Karpas-422 (cell line): ENCODE results near the gene DEPP1. TPM values are rescaled to one million over a fixed set of nuclear protein-coding genes. Genes with fewer than 3 reads are reported as not detected.

Experiments used
- DNase-seq: peaks from one replicate; pipeline ENCODE4 v3.0.0-alpha.2; 2015
- H2AFZ ChIP-seq: fragments of 200-600 bp; sonication (generic); 2 replicates; pipeline ENCODE4 v1.6.1; 2014; ENCODE audit warnings: antibody characterized with exemption, low read length, mixed read lengths
- H3K27ac ChIP-seq: fragments of 200-600 bp; sonication (generic); 2 replicates; pipeline ENCODE4 v1.5.1; 2014; ENCODE audit warnings: mild to moderate bottlenecking, low read length, moderate library complexity
- H3K27me3 ChIP-seq: fragments of 200-600 bp; sonication (generic); 2 replicates; pipeline ENCODE4 v1.6.1; 2014; ENCODE audit warnings: low read length, mixed read lengths
- H3K36me3 ChIP-seq: fragments of 200-600 bp; sonication (generic); 2 replicates; pipeline ENCODE4 v1.6.1; 2014; ENCODE audit warnings: low read length, mixed read lengths; ENCODE audit not compliant: insufficient read depth
- H3K4me1 ChIP-seq: fragments of 200-600 bp; sonication (generic); 2 replicates; pipeline ENCODE4 v1.6.1; 2014; ENCODE audit warnings: mild to moderate bottlenecking, low read length, mixed read lengths
- H3K4me2 ChIP-seq: fragments of 200-600 bp; sonication (generic); 2 replicates; pipeline ENCODE4 v1.6.1; 2014; ENCODE audit warnings: low read length, low read depth, mild to moderate bottlenecking; ENCODE audit not compliant: poor library complexity, severe bottlenecking
- H3K4me3 ChIP-seq: fragments of 200-600 bp; sonication (generic); 2 replicates; pipeline ENCODE4 v1.5.1; 2014; ENCODE audit warnings: mild to moderate bottlenecking, antibody characterized with exemption, low read length, mixed read lengths
- H3K79me2 ChIP-seq: fragments of 200-600 bp; sonication (generic); 2 replicates; pipeline ENCODE4 v1.6.1; 2014; ENCODE audit warnings: mild to moderate bottlenecking, low read length, mixed read lengths
- H3K9ac ChIP-seq: fragments of 200-600 bp; sonication (generic); 2 replicates; pipeline ENCODE4 v1.6.0; 2014; ENCODE audit warnings: low read length
- H3K9me2 ChIP-seq: fragments of 200-600 bp; sonication (generic), shearing (Covaris generic); replicated peaks from 2 replicates; pipeline ENCODE4 v1.6.0; 2014; ENCODE audit warnings: mild to moderate bottlenecking, low read length, moderate library complexity; ENCODE audit not compliant: insufficient read depth
- H3K9me3 ChIP-seq: fragments of 300-700, 200-600 bp; sonication (generic); 2 replicates; pipeline ENCODE4 v1.6.1; 2014; ENCODE audit warnings: low read length, mixed read lengths
- H4K20me1 ChIP-seq: fragments of 200-600 bp; sonication (generic); 2 replicates; pipeline ENCODE4 v1.6.1; 2014; ENCODE audit warnings: mild to moderate bottlenecking, antibody characterized with exemption, low read length, low read depth; ENCODE audit not compliant: insufficient read depth
- total RNA-seq: library from RNA; depleted of rRNA; stranded (reverse); fragments of >200 nt; shearing (Covaris generic); gene quantifications from 2 replicates; pipeline ENCODE4 v1.2.3, GENCODE V29; 2014; ENCODE audit warnings: low replicate concordance

The DEPP1 gene
- total RNA-seq, 1 experiment from 2014 or later, result not detected

DNA sequence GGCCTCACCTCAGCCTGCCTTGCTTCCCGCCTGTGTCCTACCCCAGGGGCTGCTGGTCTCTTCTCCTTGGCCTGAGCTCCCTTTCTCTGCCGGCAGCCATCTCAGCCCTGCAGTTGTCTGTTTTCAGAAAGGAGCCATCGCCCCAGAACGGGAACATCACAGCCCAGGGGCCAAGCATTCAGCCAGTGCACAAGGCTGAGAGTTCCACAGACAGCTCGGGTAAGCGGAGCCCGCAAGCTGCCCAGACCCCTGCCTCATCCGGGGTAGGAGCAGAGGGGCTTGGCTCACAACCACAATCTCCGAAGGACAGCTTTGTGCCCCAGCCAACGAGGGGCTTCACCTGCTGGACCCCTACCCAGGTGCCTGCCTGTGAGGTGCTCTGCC is 5.3 kb upstream of the DEPP1 start:
- Histone ChIP-seq H3K4me2 (no peak overlapping the region), H3K27me3 (no peaks in the 10 kb centered on the region), H3K27ac (no peak overlapping the region), H3K36me3 (no peaks in the 10 kb centered on the region), H3K9me2 (no peaks in the 10 kb centered on the region), H3K9ac (no peak overlapping the region), H2AFZ (no peak overlapping the region), H4K20me1 (no peaks in the 10 kb centered on the region), H3K4me3 (no peak overlapping the region), H3K79me2 (no peaks in the 10 kb centered on the region), H3K9me3 (no peaks in the 10 kb centered on the region), H3K4me1 (no peaks in the 10 kb centered on the region)
- no peak for DNase-seq

DNA sequence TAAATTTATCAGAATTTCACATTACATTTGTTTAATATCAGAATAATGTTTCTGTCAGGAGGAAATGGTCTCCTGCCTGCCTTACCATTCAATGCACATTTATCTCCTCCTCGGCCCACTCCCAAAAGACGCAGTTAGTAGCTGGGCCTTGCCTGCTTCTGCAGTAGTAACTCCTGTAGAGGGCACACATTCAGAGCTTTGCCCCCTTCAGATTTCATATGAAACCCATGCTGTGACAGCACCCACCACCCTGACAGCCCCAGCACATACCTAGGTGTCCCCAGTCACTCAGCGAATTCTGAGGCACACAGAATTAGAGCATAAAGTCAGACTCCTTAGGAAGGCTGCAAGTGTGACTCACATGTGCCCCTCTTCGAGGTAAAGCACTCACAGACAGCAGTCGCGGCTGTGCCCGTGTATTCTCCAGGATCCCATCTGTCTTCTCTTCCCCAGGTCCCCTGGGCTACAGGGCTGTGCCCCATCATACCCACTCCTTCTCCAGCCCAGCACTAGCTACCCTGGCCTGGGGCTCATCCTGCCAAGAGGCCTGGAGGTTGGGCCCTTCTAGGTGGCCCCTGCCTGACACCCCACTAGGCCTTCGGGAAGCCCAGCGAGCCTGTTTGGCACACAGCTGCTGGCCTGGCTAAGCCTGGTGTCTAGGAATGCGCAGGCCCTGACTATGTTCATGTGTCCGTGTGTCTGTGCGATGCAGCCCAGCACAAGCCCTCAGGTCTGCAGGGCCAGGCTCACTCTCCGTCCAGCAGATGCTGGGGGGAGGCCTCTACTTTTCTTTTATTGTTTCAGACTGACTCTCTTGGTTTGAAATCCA is 4.7 kb upstream of the DEPP1 start:
- Histone ChIP-seq H3K27me3 (no peaks in the 10 kb centered on the region), H2AFZ (no peak overlapping the region), H3K79me2 (no peaks in the 10 kb centered on the region), H3K36me3 (no peaks in the 10 kb centered on the region), H3K9ac (no peak overlapping the region), H3K4me3 (no peak overlapping the region), H4K20me1 (no peaks in the 10 kb centered on the region), H3K9me2 (no peaks in the 10 kb centered on the region), H3K4me1 (no peaks in the 10 kb centered on the region), H3K27ac (no peak overlapping the region), H3K9me3 (no peaks in the 10 kb centered on the region), H3K4me2 (no peak overlapping the region)
- DNase-seq, result no peak

DNA sequence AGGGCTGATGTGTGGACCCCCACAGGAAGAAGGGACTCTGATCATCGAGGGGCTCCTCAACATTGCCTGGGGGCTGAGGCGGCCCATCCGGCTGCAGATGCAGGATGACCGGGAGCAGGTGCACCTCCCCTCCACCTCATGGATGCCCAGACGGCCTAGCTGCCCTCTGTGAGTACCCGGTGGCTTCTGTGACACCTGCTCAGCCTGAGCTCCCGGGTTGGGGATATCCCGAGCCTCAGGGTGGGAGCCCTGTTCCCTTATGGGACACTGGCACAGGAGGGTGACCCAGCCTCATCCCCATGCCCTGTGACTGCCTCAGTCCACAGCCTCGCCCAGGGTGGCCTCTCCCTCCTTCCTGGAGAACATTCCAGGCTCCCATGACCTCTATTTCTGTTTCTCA is 3.9 kb upstream of the DEPP1 start:
- H3K4me1 ChIP-seq, result no peaks in the 10 kb centered on the region
- H3K4me3 ChIP-seq, result no peak overlapping the region
- H3K79me2 ChIP-seq, result no peaks in the 10 kb centered on the region
- no peak overlapping the region for H3K27ac ChIP-seq
- H3K4me2 ChIP-seq, result no peak overlapping the region
- no peaks in the 10 kb centered on the region for H3K9me2 ChIP-seq
- no peaks in the 10 kb centered on the region for H3K36me3 ChIP-seq
- H4K20me1 ChIP-seq, result no peaks in the 10 kb centered on the region
- DNase-seq, result no peak
- no peak overlapping the region for H3K9ac ChIP-seq
- H3K9me3 ChIP-seq, result no peaks in the 10 kb centered on the region
- H3K27me3 ChIP-seq, result no peaks in the 10 kb centered on the region
- H2AFZ ChIP-seq, result no peak overlapping the region

DNA sequence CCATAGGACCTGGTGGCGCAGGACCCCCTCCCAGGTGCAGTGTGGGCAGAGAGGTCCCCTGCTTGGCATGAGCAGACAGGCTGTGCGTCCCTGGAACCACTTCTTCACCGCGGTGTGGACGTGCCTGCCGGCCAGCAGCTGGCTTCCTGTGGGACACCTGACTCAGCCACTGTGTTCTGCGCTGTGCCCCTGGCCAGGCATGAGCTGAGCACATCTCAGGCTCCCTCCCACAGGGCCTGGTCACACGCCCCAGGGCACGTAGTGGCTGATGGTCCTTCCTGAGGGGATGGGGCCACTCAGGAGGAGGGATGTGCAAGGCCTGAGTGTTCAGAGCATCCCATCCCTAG is 3.5 kb upstream of the DEPP1 start:
- Histone ChIP-seq H3K4me2 (no peak overlapping the region), H3K9me3 (no peaks in the 10 kb centered on the region), H2AFZ (no peak overlapping the region), H3K4me1 (no peaks in the 10 kb centered on the region), H3K79me2 (no peaks in the 10 kb centered on the region), H3K36me3 (no peaks in the 10 kb centered on the region), H3K27me3 (no peaks in the 10 kb centered on the region), H3K9ac (no peak overlapping the region), H3K9me2 (no peaks in the 10 kb centered on the region), H3K4me3 (no peak overlapping the region), H4K20me1 (no peaks in the 10 kb centered on the region), H3K27ac (no peak overlapping the region)
- no peak for DNase-seq

DNA sequence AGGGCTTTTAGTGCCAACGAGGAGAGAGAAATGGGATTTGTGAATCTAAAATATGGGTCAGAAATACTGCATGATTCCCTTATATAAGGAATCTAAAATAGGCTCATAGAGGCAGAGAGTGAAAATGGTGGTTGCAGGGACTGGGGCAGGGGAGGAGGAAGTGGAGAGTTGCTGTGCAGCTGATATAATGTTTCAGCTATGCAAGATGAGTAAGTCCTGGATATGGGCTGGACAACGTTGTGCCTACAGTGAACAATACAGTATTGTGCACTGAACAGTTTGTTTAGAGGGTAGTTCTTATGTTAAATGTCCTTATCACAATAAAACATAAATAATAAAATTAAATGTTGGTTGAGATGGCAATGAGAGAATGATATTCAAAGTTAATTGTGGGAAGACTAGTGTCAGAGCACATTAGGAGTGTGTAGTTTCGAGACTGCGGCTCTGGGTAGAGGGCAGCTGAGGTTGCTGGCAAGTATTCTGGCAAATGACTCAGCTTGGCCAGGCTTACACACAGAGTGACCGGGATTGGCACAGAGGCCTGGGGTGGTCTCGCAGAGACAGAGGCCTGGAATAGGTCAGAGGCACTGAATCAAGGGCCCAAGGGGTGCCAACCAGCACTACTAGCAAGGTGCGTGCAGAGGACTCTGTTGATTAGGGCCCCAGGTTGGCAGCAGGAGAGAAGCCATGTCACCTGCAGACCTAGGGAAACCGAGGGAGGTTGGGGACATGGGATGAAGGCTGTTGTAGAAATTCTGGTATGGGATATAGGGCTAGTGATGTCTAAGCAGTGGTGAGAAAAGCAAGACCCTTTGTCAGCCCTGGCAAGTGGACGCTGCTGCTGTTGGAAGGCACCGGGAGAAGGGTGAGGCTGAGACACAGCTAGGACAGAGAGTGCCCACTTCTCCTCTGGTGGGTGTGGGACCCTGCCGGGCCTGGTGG is 2.8 kb upstream of the DEPP1 start:
- H4K20me1 ChIP-seq, result no peaks in the 10 kb centered on the region
- no peak overlapping the region for H3K4me3 ChIP-seq
- H3K27me3 ChIP-seq, result no peaks in the 10 kb centered on the region
- H3K4me1 ChIP-seq, result no peaks in the 10 kb centered on the region
- no peaks in the 10 kb centered on the region for H3K9me2 ChIP-seq
- H3K9ac ChIP-seq, result no peak overlapping the region
- no peaks in the 10 kb centered on the region for H3K9me3 ChIP-seq
- no peak for DNase-seq
- H3K4me2 ChIP-seq, result no peak overlapping the region
- H3K27ac ChIP-seq, result no peak overlapping the region
- H3K79me2 ChIP-seq, result no peaks in the 10 kb centered on the region
- H3K36me3 ChIP-seq, result no peaks in the 10 kb centered on the region
- no peak overlapping the region for H2AFZ ChIP-seq

DNA sequence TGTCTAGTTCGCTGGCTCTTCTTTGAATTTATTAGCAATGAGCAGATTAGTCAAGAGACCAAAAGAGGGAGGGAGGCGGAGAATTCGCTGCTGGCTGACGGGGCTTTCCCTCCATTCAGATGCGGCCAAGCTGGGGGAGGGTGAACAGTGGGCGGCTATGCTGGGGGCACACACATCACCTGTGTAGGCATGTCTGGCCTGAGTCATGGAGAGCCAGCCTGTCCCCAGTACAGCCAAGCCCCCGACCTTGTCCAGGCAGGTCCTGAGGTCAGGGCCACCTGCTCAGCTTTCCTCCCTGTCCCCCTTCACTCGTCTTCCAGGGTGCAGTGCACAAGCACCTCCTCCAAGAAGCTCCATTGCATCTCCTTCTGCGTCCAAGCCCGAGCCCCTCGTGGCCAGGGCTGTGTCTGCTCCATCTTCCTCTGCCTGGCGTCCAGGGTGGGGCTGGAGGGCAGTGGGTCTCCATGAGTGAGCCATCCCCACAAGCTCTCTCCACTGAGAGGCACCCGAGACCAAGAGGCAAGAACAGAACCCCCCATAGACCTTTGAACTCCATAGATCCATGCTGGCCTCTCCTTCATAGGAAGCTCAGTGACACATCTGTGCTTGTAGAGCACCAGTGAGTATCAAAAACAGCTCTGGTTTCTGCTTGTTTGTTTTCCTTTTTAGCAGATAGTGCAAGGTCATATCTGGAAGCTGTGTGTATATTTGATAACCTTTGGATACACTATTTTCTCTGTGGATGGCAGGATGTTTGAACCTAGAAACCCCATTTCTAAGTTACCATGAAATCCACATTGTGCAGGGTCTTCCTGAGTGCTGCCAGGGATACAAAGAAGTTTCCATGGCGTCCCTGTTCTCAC is 1.9 kb upstream of the DEPP1 start:
- Histone ChIP-seq H3K4me1 (no peaks in the 10 kb centered on the region), H3K9me2 (no peaks in the 10 kb centered on the region), H3K9ac (no peak overlapping the region), H3K27me3 (no peaks in the 10 kb centered on the region), H3K36me3 (no peaks in the 10 kb centered on the region), H3K79me2 (no peaks in the 10 kb centered on the region), H3K4me3 (no peak overlapping the region), H3K27ac (no peak overlapping the region), H3K9me3 (no peaks in the 10 kb centered on the region), H4K20me1 (no peaks in the 10 kb centered on the region), H2AFZ (no peak overlapping the region), H3K4me2 (no peak overlapping the region)
- DNase-seq, result no peak

DNA sequence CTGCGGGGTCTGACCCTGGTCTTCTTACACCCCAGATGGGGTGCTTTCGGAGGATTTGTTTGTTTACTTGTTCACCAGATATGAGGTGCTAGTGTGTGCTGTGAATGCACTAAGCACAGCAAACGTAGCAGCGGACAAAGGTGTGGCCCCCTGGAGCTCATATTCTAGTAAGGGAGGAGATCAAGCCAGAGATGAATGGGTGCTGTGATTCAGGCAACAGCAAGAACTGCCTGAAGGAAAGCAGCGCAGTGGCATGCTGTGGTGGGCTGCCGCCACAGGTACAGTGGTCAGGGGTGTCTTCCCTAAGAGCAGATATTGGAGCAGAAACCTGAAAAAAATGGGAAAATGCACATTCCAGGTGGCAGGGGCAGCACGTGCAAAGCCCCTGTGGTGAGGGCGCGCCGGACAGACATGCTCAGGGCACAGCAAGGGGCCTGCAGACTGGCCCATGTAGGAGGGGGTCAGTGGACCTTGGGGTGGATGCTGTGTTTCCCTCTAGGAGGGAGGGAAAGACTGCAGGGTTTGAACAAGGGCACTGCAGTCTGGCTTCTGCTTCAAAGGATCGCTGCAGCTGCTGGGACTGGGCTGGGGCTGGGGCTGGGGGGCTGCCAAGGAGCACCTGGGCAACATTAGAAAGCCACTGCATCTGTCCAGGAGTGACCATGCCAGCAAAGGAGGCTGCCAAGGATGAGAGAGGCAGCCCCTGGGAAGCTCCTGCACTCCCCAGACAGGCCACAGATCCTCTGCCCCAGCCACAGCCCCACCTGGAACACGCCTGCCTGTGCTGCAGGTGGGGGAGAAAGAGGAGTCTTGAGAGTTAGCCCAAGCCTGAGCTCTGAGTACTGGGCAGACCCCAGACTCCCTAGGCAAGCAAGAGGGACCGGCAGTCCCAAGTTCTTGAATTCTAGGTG is 927 bp upstream of the DEPP1 start:
- DNase-seq, result no peak
- no peaks in the 10 kb centered on the region for H3K27me3 ChIP-seq
- H3K36me3 ChIP-seq, result no peaks in the 10 kb centered on the region
- H4K20me1 ChIP-seq, result no peaks in the 10 kb centered on the region
- no peak overlapping the region for H3K9ac ChIP-seq
- H3K4me2 ChIP-seq, result no peak overlapping the region
- H3K27ac ChIP-seq, result no peak overlapping the region
- peaks cover 3% of the 10 kb centered on the region for H3K4me1 ChIP-seq
- no peaks in the 10 kb centered on the region for H3K9me3 ChIP-seq
- no peaks in the 10 kb centered on the region for H3K9me2 ChIP-seq
- no peak overlapping the region for H3K4me3 ChIP-seq
- H2AFZ ChIP-seq, result no peak overlapping the region
- H3K79me2 ChIP-seq, result no peaks in the 10 kb centered on the region
